Liver (tissue), 3 donors: ENCODE data around the gene IL1RAPL1.

Experiments used
- RAD21 ChIP-seq, 2 donors: IDR thresholded peaks; 2 replicates each; pipeline ENCODE4 v1.6.1; 2016; ENCODE audit warnings: antibody characterized with exemption in 2 of 2, mild to moderate bottlenecking in 2 of 2
- TAF1 ChIP-seq: conservative IDR thresholded peaks from 2 replicates; pipeline ENCODE4 v1.6.1; 2016; ENCODE audit warnings: antibody characterized with exemption, mild to moderate bottlenecking
- TF ChIP-seq, protein P1 (sequence below): fragments of 150-350 bp; IDR thresholded peaks from 2 replicates; pipeline ENCODE4 v1.5.1; 2017; ENCODE audit warnings: improper control_type of control experiment, low read depth, low read length; ENCODE audit not compliant: missing input control
- donor health status: healthy.
- donor health status: healthy.

DNA sequence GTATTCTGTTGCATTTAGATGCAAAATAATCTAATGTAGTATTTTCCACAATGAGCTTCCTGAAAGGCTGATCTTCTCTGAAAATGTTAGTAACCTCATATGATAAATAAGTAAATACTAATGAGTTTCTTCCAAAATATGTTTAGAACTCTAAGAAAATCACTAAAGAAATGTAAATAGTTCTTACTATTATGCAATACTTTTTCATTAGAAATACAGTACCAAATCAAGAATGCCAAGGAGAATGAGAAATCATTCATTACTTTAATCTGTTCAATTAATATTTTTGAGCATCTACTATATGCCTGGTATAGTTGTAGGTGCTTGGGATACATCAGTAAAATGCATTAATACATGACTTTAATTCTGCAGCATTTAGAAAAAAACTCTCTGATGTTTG lies 130.6 kb downstream of the IL1RAPL1 start:
- TF ChIP-seq TAF1: no peak
- no peak for TF ChIP-seq RAD21 (IDR thresholded peaks at IDR 0.05)
- TF ChIP-seq, protein P1, sequence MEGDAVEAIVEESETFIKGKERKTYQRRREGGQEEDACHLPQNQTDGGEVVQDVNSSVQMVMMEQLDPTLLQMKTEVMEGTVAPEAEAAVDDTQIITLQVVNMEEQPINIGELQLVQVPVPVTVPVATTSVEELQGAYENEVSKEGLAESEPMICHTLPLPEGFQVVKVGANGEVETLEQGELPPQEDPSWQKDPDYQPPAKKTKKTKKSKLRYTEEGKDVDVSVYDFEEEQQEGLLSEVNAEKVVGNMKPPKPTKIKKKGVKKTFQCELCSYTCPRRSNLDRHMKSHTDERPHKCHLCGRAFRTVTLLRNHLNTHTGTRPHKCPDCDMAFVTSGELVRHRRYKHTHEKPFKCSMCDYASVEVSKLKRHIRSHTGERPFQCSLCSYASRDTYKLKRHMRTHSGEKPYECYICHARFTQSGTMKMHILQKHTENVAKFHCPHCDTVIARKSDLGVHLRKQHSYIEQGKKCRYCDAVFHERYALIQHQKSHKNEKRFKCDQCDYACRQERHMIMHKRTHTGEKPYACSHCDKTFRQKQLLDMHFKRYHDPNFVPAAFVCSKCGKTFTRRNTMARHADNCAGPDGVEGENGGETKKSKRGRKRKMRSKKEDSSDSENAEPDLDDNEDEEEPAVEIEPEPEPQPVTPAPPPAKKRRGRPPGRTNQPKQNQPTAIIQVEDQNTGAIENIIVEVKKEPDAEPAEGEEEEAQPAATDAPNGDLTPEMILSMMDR: no peak
